Natural killer cell (primary cell): ENCODE measurements around the gene DEPDC7. TPM values are rescaled to one million over a fixed set of nuclear protein-coding genes. Genes with fewer than 3 reads are reported as not detected.
A peak's percentile ranks its signal among the peaks of the same experiment; 100 is the strongest.

Experiments used
- ATAC-seq, 3 donors: fragments of 150-1000 bp in 2 of 3; fragments of 200-7000 bp in 1 of 3; cut with Tn5 transposase; 1 replicate in 1 of 3; 2 replicates in 2 of 3; pipeline ENCODE4 v1.10.0; 2021; ENCODE audit warnings: mild to moderate bottlenecking in 2 of 3, moderate library complexity in 2 of 3
- DNase-seq, 2 donors: peaks; one replicate each; pipeline versions ENCODE4 v3.0.0 to v3.0.0-alpha.2; 2013 to 2021; ENCODE audit warnings: mixed read lengths in 1 of 2
- H3K27ac ChIP-seq: one replicate; pipeline ENCODE4 v1.5.1; 2013; ENCODE audit warnings: mild to moderate bottlenecking, low read length
- H3K27me3 ChIP-seq: one replicate; pipeline ENCODE4 v1.6.1; 2013; ENCODE audit warnings: low read length; ENCODE audit not compliant: control insufficient read depth, insufficient read depth
- H3K36me3 ChIP-seq: one replicate; pipeline ENCODE4 v1.6.1; 2013; ENCODE audit warnings: low read length; ENCODE audit not compliant: control insufficient read depth, insufficient read depth
- H3K4me1 ChIP-seq: one replicate; pipeline ENCODE4 v1.6.1; 2013; ENCODE audit warnings: low read length; ENCODE audit not compliant: control insufficient read depth, insufficient read depth
- H3K4me3 ChIP-seq: one replicate; pipeline ENCODE4 v1.5.1; 2013; ENCODE audit warnings: low read length
- H3K9me3 ChIP-seq: one replicate; pipeline ENCODE4 v1.6.1; 2013; ENCODE audit warnings: low read length; ENCODE audit not compliant: control insufficient read depth, insufficient read depth
- H3K27ac Mint-ChIP-seq, 2 donors: one replicate each; pipeline ENCODE4 v1.8.0; 2022; ENCODE audit warnings: mild to moderate bottlenecking in 2 of 2, mixed read lengths in 2 of 2, moderate library complexity in 1 of 2
- H3K27me3 Mint-ChIP-seq, 2 donors: one replicate each; pipeline ENCODE4 v1.8.0; 2022; ENCODE audit warnings: low read depth in 2 of 2, mixed read lengths in 2 of 2
- H3K36me3 Mint-ChIP-seq: one replicate; pipeline ENCODE4 v1.8.0; 2022; ENCODE audit warnings: mixed read lengths
- H3K4me1 Mint-ChIP-seq, 2 donors: one replicate each; pipeline ENCODE4 v1.8.0; 2022; ENCODE audit warnings: mixed read lengths in 2 of 2
- H3K4me3 Mint-ChIP-seq: one replicate; pipeline ENCODE4 v1.8.0; 2022; ENCODE audit warnings: mild to moderate bottlenecking, moderate library complexity, mixed read lengths
- H3K9me3 Mint-ChIP-seq, 2 donors: one replicate each; pipeline ENCODE4 v1.8.0; 2022; ENCODE audit warnings: mixed read lengths in 2 of 2
- WGBS: methylation state at CpG from one replicate; pipeline ENCODE4 v1.1.7; 2013; ENCODE audit warnings: missing lambda C conversion rate; ENCODE audit not compliant: insufficient coverage; 5-methylcytosine and 5-hydroxymethylcytosine counted together
- intact Hi-C: fragments of 100-400 bp; cut with micrococcal nuclease; formaldehyde crosslinking; loops from one replicate; pipeline ENCODE4 v1.14.2; 2022
- total RNA-seq, 4 donors: library from RNA; stranded (reverse); fragments of 120-200 nt in 1 of 4; gene quantifications; one replicate each; pipeline versions ENCODE4 v1.2.3 to v1.2.4, GENCODE V29; 2013 to 2022
- TF ChIP-seq, protein P1 (sequence below): fragments of 200-600 bp; IDR thresholded peaks from one replicate; pipeline ENCODE4 v1.8.0; 2022; ENCODE audit warnings: antibody characterized with exemption

DEPDC7 gene
- total RNA-seq, 3 donors from 2014 or later (not counting 1 experiment from before 2014, with no cell fraction given) = 0.80 to 1.8 (median 1.2) TPM

DNA sequence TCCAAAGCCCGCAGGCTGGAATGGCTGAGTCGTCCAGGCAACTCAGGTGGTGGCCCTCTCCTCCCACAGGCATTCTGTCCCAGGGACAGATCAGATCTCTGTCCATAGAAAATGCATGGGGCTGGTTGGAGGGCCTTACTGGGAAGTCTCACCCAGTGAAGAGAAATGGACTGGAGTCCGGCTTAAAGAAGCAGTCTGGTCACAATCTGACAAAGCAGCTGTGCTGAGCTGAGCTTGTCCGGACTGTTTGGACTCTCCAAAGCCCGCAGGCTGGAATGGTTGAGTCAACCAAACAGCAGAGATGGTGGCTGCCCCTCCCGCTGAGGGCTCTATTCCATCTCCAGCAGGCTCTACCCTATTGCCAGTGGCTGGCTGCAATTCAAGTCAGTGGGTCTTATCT lies 14.4 kb upstream of the DEPDC7 start:
- H3K27me3 Mint-ChIP-seq = peaks cover 19 to 24% of the 10 kb centered on the region in 2 donors
- TF ChIP-seq, protein P1, sequence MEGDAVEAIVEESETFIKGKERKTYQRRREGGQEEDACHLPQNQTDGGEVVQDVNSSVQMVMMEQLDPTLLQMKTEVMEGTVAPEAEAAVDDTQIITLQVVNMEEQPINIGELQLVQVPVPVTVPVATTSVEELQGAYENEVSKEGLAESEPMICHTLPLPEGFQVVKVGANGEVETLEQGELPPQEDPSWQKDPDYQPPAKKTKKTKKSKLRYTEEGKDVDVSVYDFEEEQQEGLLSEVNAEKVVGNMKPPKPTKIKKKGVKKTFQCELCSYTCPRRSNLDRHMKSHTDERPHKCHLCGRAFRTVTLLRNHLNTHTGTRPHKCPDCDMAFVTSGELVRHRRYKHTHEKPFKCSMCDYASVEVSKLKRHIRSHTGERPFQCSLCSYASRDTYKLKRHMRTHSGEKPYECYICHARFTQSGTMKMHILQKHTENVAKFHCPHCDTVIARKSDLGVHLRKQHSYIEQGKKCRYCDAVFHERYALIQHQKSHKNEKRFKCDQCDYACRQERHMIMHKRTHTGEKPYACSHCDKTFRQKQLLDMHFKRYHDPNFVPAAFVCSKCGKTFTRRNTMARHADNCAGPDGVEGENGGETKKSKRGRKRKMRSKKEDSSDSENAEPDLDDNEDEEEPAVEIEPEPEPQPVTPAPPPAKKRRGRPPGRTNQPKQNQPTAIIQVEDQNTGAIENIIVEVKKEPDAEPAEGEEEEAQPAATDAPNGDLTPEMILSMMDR = no peak
- Histone ChIP-seq H3K27me3 (no peaks in the 10 kb centered on the region), H3K27ac (no peak overlapping the region), H3K9me3 (no peaks in the 10 kb centered on the region), H3K4me3 (no peak overlapping the region), H3K36me3 (no peaks in the 10 kb centered on the region), H3K4me1 (no peaks in the 10 kb centered on the region)
- peaks cover 0 to 5% of the 10 kb centered on the region in 2 donors for H3K4me1 Mint-ChIP-seq
- DNase-seq (no peak), ATAC-seq (no peak)
- WGBS = 87% methylated on average over 6 of the region's 6 CpGs
- no peak overlapping the region for H3K27ac Mint-ChIP-seq
- peaks cover 11% of the 10 kb centered on the region for H3K36me3 Mint-ChIP-seq
- intact Hi-C loops = no loop called here
- peaks cover 2% of the 10 kb centered on the region in 2 donors for H3K9me3 Mint-ChIP-seq
- no peak overlapping the region for H3K4me3 Mint-ChIP-seq

DNA sequence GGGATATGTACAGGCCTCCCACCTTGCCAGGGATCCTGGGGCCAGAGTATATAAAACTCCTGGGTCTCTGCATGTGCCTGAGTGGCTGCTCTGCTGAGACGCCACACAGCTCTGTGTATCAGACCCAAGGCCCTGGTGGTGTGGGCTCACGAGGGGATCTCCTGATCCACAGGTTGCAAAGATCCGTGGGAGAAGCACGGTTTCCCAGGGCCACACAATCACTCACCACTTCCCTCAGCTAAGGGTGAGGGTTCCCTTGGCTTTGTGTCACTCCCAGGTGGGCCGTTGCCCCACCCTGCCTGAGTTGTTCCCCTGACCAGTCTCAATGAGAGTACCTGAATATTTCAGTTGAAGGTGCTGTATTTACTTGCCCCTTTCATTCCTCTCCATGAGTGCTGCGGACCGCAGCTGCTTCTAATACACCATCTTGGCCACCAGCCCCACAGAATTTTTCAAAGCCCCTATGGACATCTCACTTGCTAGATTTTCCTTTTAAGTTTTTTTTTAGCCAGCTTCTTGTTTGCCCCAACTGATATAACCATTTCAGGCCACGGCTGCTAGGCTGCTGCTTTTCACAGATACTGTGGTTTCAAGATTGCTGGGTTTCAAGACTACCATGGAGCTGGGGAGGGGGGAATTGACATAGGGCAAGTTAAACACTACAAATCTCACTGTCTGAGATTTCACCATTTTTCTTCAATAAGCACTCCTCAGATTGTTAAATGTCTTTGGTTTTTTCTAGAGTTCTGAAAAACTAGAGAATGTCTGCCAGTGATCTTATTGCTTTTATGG lies 13.7 kb upstream of the DEPDC7 start:
- peaks cover 2% of the 10 kb centered on the region in 2 donors for H3K9me3 Mint-ChIP-seq
- ATAC-seq = no peak
- no peak for DNase-seq
- peaks cover 0 to 5% of the 10 kb centered on the region in 2 donors for H3K4me1 Mint-ChIP-seq
- H3K36me3 ChIP-seq = no peaks in the 10 kb centered on the region
- TF ChIP-seq, protein P1 = no peak
- H3K27me3 Mint-ChIP-seq = peaks cover 15 to 20% of the 10 kb centered on the region in 2 donors
- H3K27me3 ChIP-seq = no peaks in the 10 kb centered on the region
- intact Hi-C loops = no loop called here
- no peaks in the 10 kb centered on the region for H3K9me3 ChIP-seq
- H3K4me3 ChIP-seq = no peak overlapping the region
- no peaks in the 10 kb centered on the region for H3K4me1 ChIP-seq
- H3K27ac ChIP-seq = no peak overlapping the region
- H3K36me3 Mint-ChIP-seq = peaks cover 11% of the 10 kb centered on the region
- 72% methylated on average over 8 of the region's 8 CpGs for WGBS
- H3K27ac Mint-ChIP-seq = no peak overlapping the region
- no peak overlapping the region for H3K4me3 Mint-ChIP-seq

DNA sequence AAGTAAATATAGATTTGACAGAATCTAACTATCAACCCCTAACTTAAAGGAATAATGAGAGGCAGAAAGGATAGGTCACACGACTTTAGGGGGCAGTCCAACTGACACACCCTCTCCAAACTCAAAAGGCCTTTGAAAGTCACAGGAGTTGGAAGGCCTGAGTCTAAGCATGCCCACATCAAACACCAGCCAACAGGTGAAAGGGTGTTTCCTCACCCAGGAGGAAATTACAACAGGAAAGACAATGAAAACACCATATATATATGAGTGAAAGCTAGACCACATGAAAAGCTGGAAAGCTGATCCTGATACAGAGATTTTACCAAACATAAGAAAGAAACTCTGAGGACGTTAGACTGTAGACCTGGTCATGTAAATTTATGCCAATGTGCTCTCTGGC lies 10.5 kb upstream of the DEPDC7 start:
- ATAC-seq (peak in 1 of 3 donors; percentile 25), DNase-seq (peak in 1 of 2 donors; percentile 69)
- Mint-ChIP-seq H3K36me3 (no peaks in the 10 kb centered on the region), H3K9me3 (no peaks in the 10 kb centered on the region), H3K27me3 (peaks cover under 1 to 6% of the 10 kb centered on the region in 2 donors), H3K4me1 (peaks cover 0 to 5% of the 10 kb centered on the region in 2 donors), H3K27ac (no peak overlapping the region), H3K4me3 (no peak overlapping the region)
- Histone ChIP-seq H3K27me3 (no peaks in the 10 kb centered on the region), H3K27ac (no peak overlapping the region), H3K4me1 (no peaks in the 10 kb centered on the region), H3K4me3 (no peak overlapping the region), H3K36me3 (no peaks in the 10 kb centered on the region), H3K9me3 (no peaks in the 10 kb centered on the region)
- 50% methylated on average over 2 of the region's 2 CpGs for WGBS
- TF ChIP-seq, protein P1 = no peak
- intact Hi-C loops = no loop called here
